ENCODE measurements around the gene GHRHR.

The GHRHR gene

DNA sequence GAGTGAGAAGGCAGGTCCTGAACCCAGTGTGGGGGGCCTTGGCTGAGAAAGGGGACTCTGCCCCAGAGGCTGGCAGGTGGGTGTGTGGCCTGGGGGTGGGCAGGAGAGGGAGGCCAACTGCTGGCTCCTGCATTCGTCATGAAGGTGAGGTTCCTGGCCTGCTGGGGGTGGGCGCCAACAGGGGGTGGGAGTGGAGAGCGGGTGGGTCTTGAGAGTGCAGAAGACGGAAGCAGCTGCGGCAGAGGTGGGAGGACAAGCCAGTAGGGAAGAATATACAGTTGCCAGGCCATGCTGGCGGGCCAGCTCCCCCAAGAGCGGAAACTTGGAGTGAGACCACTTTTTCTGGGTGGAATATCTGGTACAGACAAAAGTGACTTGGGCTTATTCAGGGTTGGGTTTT is 23.4 kb downstream of the GHRHR start:
- DNase-seq: no peak

GRCh38 chr7:30987936-30988335 is 24.2 kb downstream of the GHRHR start:
- DNase-seq: no peak

DNA sequence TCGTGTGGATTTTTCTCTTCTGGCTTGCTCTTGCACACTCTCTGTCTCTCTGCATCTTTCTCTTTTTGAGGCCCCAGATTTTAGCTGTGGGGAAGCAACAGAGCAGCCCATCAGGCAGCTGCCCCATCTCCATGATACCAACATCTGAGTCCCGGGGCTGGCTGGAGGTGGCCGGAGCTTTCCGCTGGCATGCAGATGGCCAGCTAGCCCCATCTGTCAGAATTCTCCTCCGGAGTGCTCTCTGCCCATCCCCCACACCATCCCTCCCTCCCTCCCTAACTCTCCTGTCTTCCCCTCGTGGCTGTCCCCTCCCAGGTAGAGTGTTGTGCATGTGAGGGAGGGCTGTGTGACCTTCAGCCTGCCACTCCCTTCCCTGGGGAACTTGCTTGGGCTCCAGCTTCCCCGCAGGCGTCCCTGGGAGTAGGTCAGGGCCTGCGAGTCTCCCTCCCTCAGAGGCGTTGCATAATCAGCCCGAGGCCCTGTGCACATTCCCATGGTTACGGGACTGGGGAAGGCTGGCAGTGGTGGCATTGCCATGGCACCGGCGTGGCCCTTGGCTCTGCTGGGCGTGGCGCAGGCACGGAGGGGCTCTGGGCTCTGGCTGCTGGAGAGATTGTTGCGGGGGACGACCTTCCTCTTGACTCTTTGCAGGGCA is 24.7 kb downstream of the GHRHR start:
- DNase-seq: no peak

DNA sequence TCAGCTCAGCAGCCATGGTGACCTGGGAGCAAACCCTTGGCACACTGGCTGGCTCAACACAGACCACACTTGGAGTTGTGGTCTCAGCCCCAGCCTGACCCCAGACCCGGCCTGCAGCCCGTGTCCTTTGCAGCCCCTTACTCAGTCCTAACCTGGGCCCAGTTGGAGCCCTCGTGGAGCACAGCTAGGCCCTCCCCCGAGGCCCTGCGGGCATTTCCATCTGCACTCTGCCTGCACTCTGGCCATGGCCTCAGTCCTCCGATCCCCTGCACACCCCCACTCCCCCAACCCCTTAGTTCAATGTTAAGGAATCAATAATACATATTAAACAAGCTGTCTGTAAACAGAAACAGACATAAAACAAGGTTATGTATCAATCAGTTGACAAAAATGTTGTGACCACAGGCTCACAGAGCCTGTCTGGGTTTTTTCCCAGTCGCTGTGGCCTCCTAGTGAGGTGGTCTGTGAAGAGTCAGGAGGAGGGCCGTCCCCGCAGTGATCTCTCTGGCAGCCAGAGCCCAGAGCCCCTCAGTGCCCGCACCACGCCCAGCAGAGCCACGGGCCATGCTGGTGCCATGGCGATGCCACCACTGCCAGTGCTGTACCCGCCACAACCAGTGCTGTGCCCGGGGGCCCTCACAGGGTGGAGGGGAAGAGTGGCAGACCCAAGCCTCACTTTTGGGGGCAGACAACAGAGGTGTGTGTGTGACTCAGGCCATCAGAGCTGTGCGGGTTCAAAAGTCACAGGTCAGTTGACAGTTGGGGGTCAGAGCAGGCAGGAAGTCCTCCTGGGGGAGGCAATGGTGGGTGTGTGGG is 25.5 kb downstream of the GHRHR start:
- no peak for DNase-seq

DNA sequence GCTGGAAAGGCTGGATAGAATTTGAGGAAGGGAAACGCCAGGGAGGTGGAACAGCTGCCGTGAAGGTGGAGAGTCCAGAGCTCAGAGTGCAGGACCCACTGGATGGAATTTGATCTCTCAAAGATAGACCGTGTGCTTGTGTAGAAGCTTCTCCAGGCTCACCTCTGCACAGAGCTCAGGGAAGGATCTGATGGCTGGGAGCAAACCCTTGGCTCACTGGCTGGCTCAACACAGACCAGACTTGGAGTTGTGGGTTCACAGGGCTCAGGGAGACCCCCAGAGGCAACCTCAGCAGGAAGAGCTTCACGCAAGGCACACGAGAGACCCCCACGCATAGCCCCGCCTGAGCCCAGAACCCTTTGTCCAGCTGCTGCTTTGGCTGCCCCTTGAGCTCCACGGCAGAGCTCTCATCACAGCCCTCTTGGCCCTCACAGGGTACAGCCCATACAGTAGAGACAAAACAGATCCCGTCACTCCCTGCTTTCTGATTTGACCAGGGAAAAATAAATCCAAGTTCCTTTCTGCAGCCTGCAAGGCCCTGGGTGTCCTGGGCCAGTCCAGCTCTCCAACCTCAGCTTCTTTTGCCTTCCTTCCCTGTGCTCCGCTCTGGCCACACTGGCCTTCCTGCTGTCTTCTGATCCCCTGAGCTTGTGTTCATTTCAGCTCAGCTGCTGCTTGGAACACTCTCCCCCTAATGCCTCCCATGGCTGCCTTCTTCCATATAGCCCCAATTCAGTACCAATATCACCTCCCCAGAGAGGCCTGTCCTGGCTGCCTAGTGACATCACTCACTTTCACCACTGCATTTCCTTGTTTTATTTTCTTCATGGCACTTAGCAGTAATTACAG is 26.3 kb downstream of the GHRHR start:
- no peak for DNase-seq

DNA sequence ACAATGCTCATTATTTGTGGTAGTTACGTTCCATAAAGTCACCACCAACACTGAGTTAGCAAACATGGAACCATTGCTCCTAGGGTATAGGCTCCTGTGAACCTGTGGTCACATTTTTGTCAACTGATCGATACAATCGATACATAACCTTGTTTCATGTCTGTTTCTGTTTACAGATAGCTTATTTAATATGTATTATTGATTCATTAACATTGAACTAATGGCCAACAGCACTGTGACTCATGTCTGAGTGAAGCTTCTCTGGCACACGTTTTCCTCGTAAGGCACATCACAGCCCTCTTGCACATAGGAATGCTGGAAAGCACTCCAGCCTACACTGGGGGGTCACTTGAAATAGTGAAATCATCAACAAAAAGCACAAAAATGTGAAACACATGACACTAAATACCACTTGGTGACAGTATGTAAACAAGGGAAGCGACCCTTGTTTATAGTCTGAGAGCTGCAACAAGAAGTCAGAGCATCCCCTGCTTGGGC is 27.0 kb downstream of the GHRHR start:
- no peak for DNase-seq

DNA sequence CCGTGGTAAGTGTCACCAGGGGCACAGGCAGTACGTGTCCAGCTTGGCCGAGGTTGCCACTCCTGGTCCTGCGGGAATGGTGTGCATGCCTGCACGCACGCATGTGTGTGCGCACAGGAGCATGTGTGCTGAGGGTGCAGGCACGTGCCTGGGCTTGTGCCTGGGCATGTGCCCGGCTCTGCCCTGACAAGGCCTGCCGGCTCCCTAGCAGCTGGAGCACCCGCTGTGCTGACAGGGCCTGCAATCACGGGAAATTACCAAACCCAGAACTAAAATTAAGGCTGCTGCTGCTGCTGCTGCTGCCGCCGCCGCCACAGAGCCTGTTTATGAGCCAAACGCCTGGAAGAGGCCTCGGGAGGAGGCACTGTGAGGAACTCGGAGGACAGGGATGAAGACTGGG is 28.7 kb downstream of the GHRHR start:
- DNase-seq: no peak

GRCh38 chr7:30994206-30995100 is 30.7 kb downstream of the GHRHR start:
- DNase-seq: no peak

- DNase-seq: peak; percentile 14
Observed at GRCh38 chr7:30995536-30995935, 31.8 kb downstream of the GHRHR start.

GRCh38 chr7:30996256-30996655 is 32.5 kb downstream of the GHRHR start:
- peak; percentile 7 for DNase-seq

DNA sequence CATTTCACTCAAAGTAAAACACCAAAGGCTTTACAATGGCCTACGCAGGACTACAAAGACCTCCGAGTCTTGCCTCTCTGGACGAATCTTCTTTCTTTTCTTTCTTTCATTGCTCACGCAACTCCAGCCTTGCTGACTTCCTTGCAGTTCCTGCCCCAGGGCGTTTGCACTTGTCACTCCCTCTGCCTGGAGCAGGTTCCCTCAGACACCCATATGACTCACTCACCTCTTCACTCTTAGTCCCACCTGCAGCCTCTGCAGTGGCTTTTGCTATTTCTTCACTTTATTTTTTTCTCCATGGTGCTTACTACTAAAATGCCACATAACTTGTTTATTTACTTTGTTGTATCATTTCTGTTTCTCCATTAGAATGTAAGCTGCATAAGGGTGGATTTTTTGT is 33.1 kb downstream of the GHRHR start:
- DNase-seq: no peak

GRCh38 chr7:30997316-30997715 is 33.6 kb downstream of the GHRHR start:
- DNase-seq: peak; percentile 5

DNA sequence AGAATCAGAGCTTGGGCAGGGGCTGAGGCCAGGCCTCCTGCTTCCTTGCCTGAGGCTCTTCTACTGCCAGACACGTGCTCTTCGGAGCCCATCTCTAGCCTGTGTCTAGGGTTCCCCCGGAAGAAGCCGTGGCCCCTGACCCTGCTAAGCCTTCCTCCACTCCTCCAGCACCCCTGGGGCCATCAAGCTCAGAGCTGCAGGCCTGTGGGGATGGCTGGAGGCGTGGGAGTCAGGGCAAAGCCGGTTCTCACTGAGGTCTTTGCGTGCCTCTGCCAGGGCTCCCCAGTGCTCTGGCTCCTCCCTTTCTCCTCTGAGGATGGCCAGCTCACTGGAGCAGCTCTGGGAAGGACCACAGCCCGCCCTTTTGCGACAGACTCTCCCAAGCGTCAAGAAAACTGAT is 34.4 kb downstream of the GHRHR start:
- no peak for DNase-seq

GRCh38 chr7:31000161-31000693 is 36.5 kb downstream of the GHRHR start:
- DNase-seq: peak; percentile 31

DNA sequence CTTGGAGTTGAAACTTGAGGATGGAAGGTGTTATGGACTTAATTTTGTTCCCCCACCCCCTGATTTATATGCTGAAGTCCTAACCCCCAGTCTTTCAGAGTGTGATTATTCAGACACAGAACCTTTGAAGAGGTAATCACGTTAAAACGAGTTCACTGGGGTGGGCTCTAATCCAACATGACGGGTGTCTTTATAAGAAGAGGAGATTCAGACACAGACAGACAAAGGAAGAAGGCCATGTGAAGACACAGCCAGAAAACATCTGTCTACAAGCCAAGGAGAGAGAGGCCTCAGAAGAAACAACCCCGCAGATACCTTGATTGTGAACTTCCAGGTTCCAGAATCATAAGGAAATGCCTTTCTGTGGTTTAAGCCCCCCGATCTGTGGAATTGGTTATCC is 37.0 kb downstream of the GHRHR start:
- no peak for DNase-seq

GRCh38 chr7:31002256-31002655 is 38.5 kb downstream of the GHRHR start:
- peak; percentile 44 for DNase-seq

- DNase-seq: no peak
Observed at GRCh38 chr7:31003097-31003496, 39.3 kb downstream of the GHRHR start.

DNA sequence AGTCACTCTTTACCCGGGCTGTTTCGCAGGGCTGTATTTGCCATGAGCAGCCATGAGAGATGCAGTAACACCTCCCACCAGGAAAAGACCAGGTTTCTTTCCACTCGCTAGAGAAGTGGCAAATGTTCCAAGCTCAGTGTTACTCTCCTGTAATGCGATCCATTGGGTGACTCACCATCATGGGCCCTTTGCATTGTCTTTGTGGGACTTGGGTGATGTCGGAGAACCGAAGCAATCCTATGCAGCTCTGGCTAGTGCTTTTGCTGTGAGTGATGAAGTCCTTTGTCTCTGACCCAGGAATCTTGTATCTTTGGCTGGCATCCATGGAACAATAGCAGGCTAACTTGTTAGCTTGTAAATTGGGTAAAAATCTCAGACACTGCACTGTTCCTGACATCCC is 40.0 kb downstream of the GHRHR start:
- DNase-seq: peak; percentile 13

DNA sequence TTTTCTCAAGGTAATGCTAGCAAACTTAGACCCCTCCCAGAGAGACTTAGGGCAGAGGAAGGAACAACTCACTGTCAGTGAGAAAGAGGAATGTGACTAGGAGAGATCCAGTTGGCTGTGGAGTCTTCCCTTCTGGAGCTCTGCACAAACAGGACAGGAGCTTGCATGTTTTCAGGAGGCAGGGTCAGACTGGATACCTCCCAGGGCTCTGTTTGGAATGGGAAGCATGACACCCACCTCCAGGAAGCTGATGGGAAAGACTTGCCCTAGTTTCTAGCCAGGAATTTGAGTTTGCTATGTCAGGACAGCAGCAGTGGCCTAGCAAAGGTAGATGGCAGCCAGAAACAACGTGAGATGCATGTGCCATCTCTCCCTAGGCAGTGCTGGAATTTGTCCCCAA is 40.6 kb downstream of the GHRHR start:
- DNase-seq: peak; percentile 23

GRCh38 chr7:31006857-31007256 is 43.1 kb downstream of the GHRHR start:
- no peak for DNase-seq

GRCh38 chr7:31007634-31008033 is 43.9 kb downstream of the GHRHR start:
- no peak for DNase-seq

DNA sequence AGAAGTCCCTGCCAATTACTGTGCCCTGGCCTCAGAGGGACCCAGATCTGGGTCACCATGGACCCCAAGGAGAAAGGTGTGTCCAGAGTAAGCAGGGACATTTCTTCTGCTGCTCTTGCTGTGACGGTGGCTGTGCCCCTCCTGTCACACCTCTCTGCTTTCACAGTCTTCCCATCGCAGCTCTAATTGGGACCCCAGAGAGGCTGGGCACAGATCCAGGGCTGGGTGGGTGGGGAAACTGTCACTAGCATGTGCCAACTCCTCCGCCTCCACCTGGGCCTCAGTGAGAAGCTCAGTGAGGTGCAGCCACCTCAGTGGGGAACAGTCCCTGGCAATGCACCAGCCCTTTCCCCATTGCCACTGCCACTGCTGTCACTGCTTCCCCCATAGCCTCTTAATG is 51.1 kb downstream of the GHRHR start:
- DNase-seq: no peak
